K562 (cell line): ENCODE results near the gene ATP23. TPM values are rescaled to one million over a fixed set of nuclear protein-coding genes. Genes with fewer than 3 reads are reported as not detected.

ENCODE experiments used
- ATAC-seq: fragments of 200-7000 bp; cut with Tn5 transposase; 3 replicates; pipeline ENCODE4 v1.9.1; 2020; ENCODE audit warnings: moderate library complexity
- Bru-seq: library from RNA; stranded (reverse); fragments of 400-500 nt; gene quantifications from one replicate; lab custom pipeline; 2021; lab: Mats Ljungman, UMichigan
- BruChase-seq, 2 experiments: library from RNA; stranded (reverse); fragments of 400-500 nt; gene quantifications; one replicate each; lab custom pipeline; 2021; lab: Mats Ljungman, UMichigan
- BruUV-seq: library from RNA; stranded (reverse); fragments of 400-500 nt; replicated peaks from 2 replicates; lab custom pipeline; 2021; lab: Mats Ljungman, UMichigan
- CTCF ChIA-PET: fragments of 300-600 bp; formaldehyde crosslinking; extraction: SDS; loops from one replicate; lab custom pipeline; 2021; ENCODE audit warnings: low intra/inter-chr PET ratio; lab: Yijun Ruan, JAX
- POLR2A ChIA-PET: fragments of 300-600, 350-650 bp; sonication (Branson Sonifier 250); formaldehyde crosslinking; extraction: SDS; loops from one replicate; lab custom pipeline; 2021; ENCODE audit warnings: antibody characterized with exemption, inconsistent platforms; lab: Yijun Ruan, JAX
- DNase-seq, 4 experiments: peaks; one replicate each; pipeline versions ENCODE4 v3.0.0 to v3.0.0-alpha.2; 2011 to 2018; ENCODE audit warnings: low spot score in 3 of 4, mixed read lengths in 3 of 4; ENCODE audit errors: extremely low read depth in 1 of 4
- FAIRE-seq: peaks from 2 replicates; lab custom pipeline; 2011; peaks lifted over from hg19 to GRCh38; lab: Jason Lieb, UNC
- H2AFZ ChIP-seq: 2 replicates; pipeline ENCODE4 v1.6.0; 2011; ENCODE audit warnings: low read depth, low read length, control low read depth, inconsistent platforms
- H3K27ac ChIP-seq: fragments of 200-600 bp; 3 replicates; pipeline ENCODE4 v1.8.0; 2011; ENCODE audit warnings: low read depth, mild to moderate bottlenecking, control low read depth, inconsistent platforms, low read length, moderate library complexity, mixed read lengths; ENCODE audit errors: extremely low read depth
- H3K27me3 ChIP-seq, 2 experiments: fragments of 300-600 bp in 1 of 2; 2 replicates in 1 of 2; 3 replicates in 1 of 2; pipeline versions ENCODE4 v1.6.0 to v1.8.0; 2011; ENCODE audit warnings: inconsistent platforms in 2 of 2, low read length in 2 of 2, mild to moderate bottlenecking in 1 of 2, mixed read lengths in 1 of 2, moderate library complexity in 1 of 2; ENCODE audit not compliant: control insufficient read depth in 2 of 2, insufficient read depth in 2 of 2
- H3K36me3 ChIP-seq: fragments of 300-600 bp; 3 replicates; pipeline ENCODE4 v1.8.0; 2011; ENCODE audit warnings: mild to moderate bottlenecking, low read length, inconsistent platforms; ENCODE audit not compliant: control insufficient read depth, insufficient read depth
- H3K4me1 ChIP-seq, 2 experiments: fragments of 200-600 bp in 1 of 2; replicated peaks in 1 of 2; 2 replicates in 1 of 2; 3 replicates in 1 of 2; pipeline versions ENCODE4 v1.5.1 to v1.8.0; 2011; ENCODE audit warnings: inconsistent platforms in 2 of 2, low read length in 2 of 2, mild to moderate bottlenecking in 1 of 2, mixed read lengths in 1 of 2, moderate library complexity in 1 of 2; ENCODE audit not compliant: control insufficient read depth in 2 of 2, insufficient read depth in 2 of 2
- H3K4me2 ChIP-seq: 2 replicates; pipeline ENCODE4 v1.6.1; 2011; ENCODE audit warnings: low read length, control low read depth, inconsistent platforms, mixed read lengths; ENCODE audit not compliant: insufficient read depth
- H3K4me3 ChIP-seq: fragments of 200-600 bp; sonication (generic), shearing (Covaris generic); 2 replicates; pipeline ENCODE4 v1.5.1; 2016; ENCODE audit warnings: control low read depth, inconsistent platforms
- H3K79me2 ChIP-seq: fragments of 200-600 bp; 3 replicates; pipeline ENCODE4 v1.8.0; 2011; ENCODE audit warnings: low read length, inconsistent platforms; ENCODE audit not compliant: control insufficient read depth, insufficient read depth
- H3K9ac ChIP-seq, 2 experiments: 2 replicates each; pipeline versions ENCODE4 v1.6.0 to v1.6.1; 2011; ENCODE audit warnings: low read depth in 2 of 2, low read length in 2 of 2, control low read depth in 1 of 2, inconsistent platforms in 1 of 2, mild to moderate bottlenecking in 1 of 2, mixed read lengths in 1 of 2; ENCODE audit not compliant: insufficient read depth in 1 of 2
- H3K9me1 ChIP-seq: one replicate; pipeline ENCODE4 v1.6.0; 2011; ENCODE audit warnings: inconsistent platforms, mild to moderate bottlenecking, low read length, moderate library complexity; ENCODE audit not compliant: control insufficient read depth, insufficient read depth
- H3K9me3 ChIP-seq: replicated peaks from 2 replicates; pipeline ENCODE4 v1.5.1; 2011; ENCODE audit warnings: low read depth, low read length, inconsistent platforms; ENCODE audit not compliant: control insufficient read depth, insufficient read depth
- H4K20me1 ChIP-seq: replicated peaks from 2 replicates; pipeline ENCODE4 v1.6.1; 2011; ENCODE audit warnings: low read length, inconsistent platforms, mixed read lengths; ENCODE audit not compliant: control insufficient read depth, insufficient read depth
- ATF7 ChIP-seq: fragments of 450-650 bp; IDR thresholded peaks from 2 replicates; pipeline ENCODE4 v1.7.1; 2014; ENCODE audit warnings: mild to moderate bottlenecking, moderate library complexity
- ELF1 ChIP-seq: fragments of 200-800 bp; sonication (Bioruptor generic); IDR thresholded peaks from 2 replicates; pipeline ENCODE4 v1.6.1; 2016; ENCODE audit warnings: missing genetic modification characterization, missing compliant biosample characterization
- GABPA ChIP-seq: fragments of 200-800 bp; sonication (Bioruptor generic); conservative IDR thresholded peaks from 2 replicates; pipeline ENCODE4 v1.6.1; 2016; ENCODE audit warnings: low read depth, missing genetic modification characterization, missing compliant biosample characterization
- HDAC1 ChIP-seq, 2 experiments: fragments of 450-650 bp; IDR thresholded peaks; 2 replicates each; pipeline ENCODE4 v1.6.1; 2016 to 2017; ENCODE audit warnings: inconsistent platforms in 1 of 2, mild to moderate bottlenecking in 1 of 2, moderate library complexity in 1 of 2
- JUN ChIP-seq, 2 experiments: sonication (generic) in 1 of 2; formaldehyde crosslinking in 1 of 2; IDR thresholded peaks; 2 replicates each; pipeline versions ENCODE4 v1.6.1 to v1.8.0; 2012 to 2022; ENCODE audit warnings: borderline replicate concordance in 2 of 2, mild to moderate bottlenecking in 2 of 2, improper control_type of control experiment in 1 of 2, low read depth in 1 of 2, low read length in 1 of 2, missing genetic modification reagents in 1 of 2
- PHF8 ChIP-seq: fragments of 200-600 bp; sonication (generic); IDR thresholded peaks from 2 replicates; pipeline ENCODE4 v1.6.1; 2012; ENCODE audit warnings: mixed run types, mild to moderate bottlenecking, inconsistent platforms, low read length, moderate library complexity, borderline replicate concordance
- POLR3G ChIP-seq: IDR thresholded peaks from 2 replicates; pipeline ENCODE4 v1.6.1; 2011; ENCODE audit not compliant: insufficient read length, insufficient replicate concordance; ENCODE audit errors: extremely low read depth
- PURB ChIP-seq: sonication (generic); formaldehyde crosslinking; IDR thresholded peaks from 2 replicates; pipeline ENCODE4 v1.9.0; 2021; ENCODE audit warnings: low read depth, mild to moderate bottlenecking, missing genetic modification reagents
- RBBP5 ChIP-seq: fragments of 200-600 bp; sonication (generic); IDR thresholded peaks from 2 replicates; pipeline ENCODE4 v1.6.1; 2012; ENCODE audit warnings: borderline replicate concordance, mild to moderate bottlenecking, low read length, control low read depth, inconsistent platforms; ENCODE audit not compliant: insufficient read depth, poor library complexity, severe bottlenecking
- RBM25 ChIP-seq: fragments of 200-400 bp; formaldehyde crosslinking; IDR thresholded peaks from 2 replicates; pipeline ENCODE4 v1.6.1; 2018; ENCODE audit warnings: low read length, low read depth, moderate library complexity; ENCODE audit not compliant: severe bottlenecking
- SETDB1 ChIP-seq: IDR thresholded peaks from one replicate; pipeline ENCODE4 v1.6.1; 2012; ENCODE audit warnings: low read length, control low read depth, inconsistent platforms
- SMAD3 ChIP-seq: fragments of 450-650 bp; formaldehyde crosslinking; conservative IDR thresholded peaks from 2 replicates; pipeline ENCODE4 v1.4.0; 2020; ENCODE audit warnings: mild to moderate bottlenecking
- SP1 ChIP-seq: sonication (generic); formaldehyde crosslinking; IDR thresholded peaks from 2 replicates; pipeline ENCODE4 v1.8.1; 2022; ENCODE audit warnings: mild to moderate bottlenecking, missing genetic modification reagents
- TBP ChIP-seq: optimal IDR thresholded peaks from 2 replicates; pipeline ENCODE3; 2011; ENCODE audit warnings: low read depth, low read length, improper control_type of control experiment
- ZBTB8A ChIP-seq: fragments of 450-650 bp; IDR thresholded peaks from 2 replicates; pipeline ENCODE4 v1.6.1; 2018; ENCODE audit warnings: mild to moderate bottlenecking, moderate library complexity; ENCODE audit not compliant: partially characterized antibody
- ZFP1 ChIP-seq: fragments of 450-650 bp; formaldehyde crosslinking; IDR thresholded peaks from 2 replicates; pipeline ENCODE4 v1.4.0; 2020; ENCODE audit warnings: mild to moderate bottlenecking, mixed read lengths
- WGBS: fragments of 100-300 bp; shearing (Covaris generic); methylation state at CpG from one replicate; pipeline ENCODE4 v1.1.6; 2016; ENCODE audit warnings: low coverage, mixed read lengths; ENCODE audit not compliant: insufficient coverage; ENCODE audit errors: missing lambda C conversion rate; 5-methylcytosine and 5-hydroxymethylcytosine counted together
- in situ Hi-C: fragments of 300-500 bp; cut with MboI; formaldehyde crosslinking; loops from 4 replicates; pipeline ENCODE4 v1.15.0; 2018; ENCODE audit warnings: inconsistent platforms, mixed read lengths
- intact Hi-C: fragments of 100-400 bp; cut with micrococcal nuclease; formaldehyde crosslinking; loops from 2 replicates; pipeline ENCODE4 v1.14.2; 2022
- long read RNA-seq, 3 experiments: library from polyadenylated mRNA in 2 of 3; library from RNA in 1 of 3; unstranded in 2 of 3; stranded (forward) in 1 of 3; transcript quantifications; one replicate each; pipeline ENCODE4 v2.0.0, GENCODE V29; 2019 to 2022
- polyA minus RNA-seq, 3 experiments: library from RNA; depleted of rRNA, polyadenylated mRNA; stranded (reverse); fragments of >200 nt; gene quantifications; 2 replicates each; pipeline ENCODE4 v1.2.3, GENCODE V29; 2011
- polyA plus RNA-seq, 8 experiments: library from polyadenylated mRNA; depleted of rRNA in 4 of 8; stranded (reverse) in 5 of 8; unstranded in 3 of 8; fragments of >200 nt; fragmentation: Nextera tagmentation in 2 of 8; fragmentation: Illumina TruSeq in 1 of 8; extraction: Ambion mirVana in 2 of 8; extraction: Trizol in 1 of 8; gene quantifications; 2 replicates each; pipeline versions ENCODE4 v1.2.1 to v1.2.3, GENCODE V29; 2011 to 2014; ENCODE audit warnings: inconsistent platforms in 1 of 8, missing spikeins in 1 of 8
- total RNA-seq, 7 experiments: library from RNA; depleted of rRNA in 6 of 7; stranded (reverse); fragments of >200 nt in 6 of 7; fragmentation: Illumina TruSeq in 2 of 7; extraction: Trizol in 2 of 7; gene quantifications; 2 replicates each; pipeline versions ENCODE4 v1.2.1 to v1.2.3, GENCODE V29; 2011 to 2021; ENCODE audit warnings: low replicate concordance in 1 of 7

Gene ATP23
- total RNA-seq (2011; cell fraction: chromatin; rRNA removed; ENCODE audit: low replicate concordance), result 4.7 and 8.2 TPM in 2 replicates
- 3.4 and 5.2 TPM in 2 replicates for total RNA-seq (2011; cell fraction: nucleolus; rRNA removed)
- 5.9 and 8.9 TPM in 2 replicates for total RNA-seq (2011; cell fraction: nucleoplasm; rRNA removed)
- 21.3 and 32.6 TPM in 2 replicates for total RNA-seq (2014; rRNA removed)
- 28.5 and 32.8 TPM in 2 replicates for total RNA-seq (2014; rRNA removed; fragmentation: Illumina TruSeq; extraction: Trizol)
- 33.6 and 33.9 TPM in 2 replicates for total RNA-seq (2015; rRNA removed; fragmentation: Illumina TruSeq; extraction: Trizol)
- total RNA-seq (2021), result 20.8 and 21.4 TPM in 2 replicates
- 38.5 and 53.7 TPM in 2 replicates for polyA plus RNA-seq (2011; rRNA removed)
- polyA plus RNA-seq (2011; cell fraction: cytosol; rRNA removed), result 25.6 and 40.5 TPM in 2 replicates
- 21.0 and 23.6 TPM in 2 replicates for polyA plus RNA-seq (2011; cell fraction: nucleus; rRNA removed)
- polyA plus RNA-seq (2012), result 19.0 and 20.4 TPM in 2 replicates
- 35.2 and 37.0 TPM in 2 replicates for polyA plus RNA-seq (2014; fragmentation: Illumina TruSeq; extraction: Trizol)
- polyA plus RNA-seq (2014; fragmentation: Nextera tagmentation; extraction: Ambion mirVana), result 10 to 100 TPM in 1 of 2 experiments, 1 to 10 TPM in 1; 8.3 to 12.4 TPM
- 31.9 and 32.8 TPM in 2 replicates for polyA plus RNA-seq (2014; rRNA removed)
- 12.0 and 19.2 TPM in 2 replicates for polyA minus RNA-seq (2011; rRNA and poly(A)+ RNA removed)
- polyA minus RNA-seq (2011; cell fraction: cytosol; rRNA and poly(A)+ RNA removed), result 3.4 and 18.2 TPM in 2 replicates
- 6.5 and 7.6 TPM in 2 replicates for polyA minus RNA-seq (2011; cell fraction: nucleus; rRNA and poly(A)+ RNA removed)
- Bru-seq, nascent RNA, result percentile 91 among the genes with signal in this experiment
- BruChase-seq, experiment 1, labeled RNA remaining after a 2-hour chase, result percentile 81 among the genes with signal in this experiment
- BruChase-seq, experiment 2, labeled RNA remaining after a 6-hour chase, result percentile 81 among the genes with signal in this experiment
- long read RNA-seq, experiment 1, transcript ATP23-201 (6 exons, 1,245 nt), result major isoform, 62 of 69 reads
- long read RNA-seq, experiment 1, partial matches to known transcripts, result 1 of 69 reads
- long read RNA-seq, experiment 1, other reads (novel, unspliced or antisense), result 6 of 69 reads
- long read RNA-seq, experiment 2, transcript ATP23-201 (6 exons, 1,245 nt), result major isoform, 19 of 27 reads
- long read RNA-seq, experiment 2, partial matches to known transcripts, result 0 of 27 reads
- long read RNA-seq, experiment 2, other reads (novel, unspliced or antisense), result 8 of 27 reads
- long read RNA-seq, experiment 3, transcript ATP23-201 (6 exons, 1,245 nt), result major isoform, 29 of 34 reads
- long read RNA-seq, experiment 3, partial matches to known transcripts, result 0 of 34 reads
- long read RNA-seq, experiment 3, other reads (novel, unspliced or antisense), result 5 of 34 reads

- H3K79me2 ChIP-seq, result peaks cover 38% of the 10 kb centered on the region
- H3K9ac ChIP-seq, result peak within 1 kb of the TSS; percentile 95 to 96
- no peaks in the 10 kb centered on the region for H3K9me3 ChIP-seq
- H3K4me2 ChIP-seq, result peak within 1 kb of the TSS; percentile 98
- peak within 1 kb of the TSS; percentile 96 for H2AFZ ChIP-seq
- peaks cover 0 to 2% of the 10 kb centered on the region in 2 experiments; a peak in 4 of 5 replicates for H3K4me1 ChIP-seq
- WGBS, result 2% methylated on average over 32 of the region's 55 CpGs
- ChIA-PET CTCF (no interaction called here), POLR2A (interaction anchor here (0.5 to 3.3 kb wide), 10 partner anchors 9 to 506 kb away, joined by 3 to 17 read pairs (median 4); no protein-coding TSS in a partner anchor)
- FAIRE-seq, result peak; percentile 82
- ATAC-seq, result peak; percentile 92
- H3K36me3 ChIP-seq, result peaks cover 18% of the 10 kb centered on the region; the same call in 1 of the 3 replicates
- H3K27ac ChIP-seq, result peak within 1 kb of the TSS; percentile 94
- peak within 1 kb of the TSS; percentile 88 for H3K4me3 ChIP-seq
- no TSS peak for BruUV-seq
- no peaks in the 10 kb centered on the region for H3K27me3 ChIP-seq
- H3K9me1 ChIP-seq, result no peaks in the 10 kb centered on the region
- H4K20me1 ChIP-seq, result no peaks in the 10 kb centered on the region
- DNase-seq, result peak; percentile 96 to 97 (median 96)
- in situ Hi-C loops, result no loop called here
- intact Hi-C loops, result no loop called here
- no peak for TF ChIP-seq SMAD3
- TF ChIP-seq RBM25, result no peak
- peak; percentile 69; the same call in 1 of the 2 replicates for TF ChIP-seq ELF1
- TF ChIP-seq RBBP5, result peak; percentile 71
- peak; percentile 86 for TF ChIP-seq SP1 (CRISPR knock-in tag)
- TF ChIP-seq ZBTB8A, result no peak
- peak; percentile 54 for TF ChIP-seq ATF7
- peak in 1 of 2 experiments; percentile 41; a peak in 2 of 4 replicates for TF ChIP-seq HDAC1 (IDR thresholded peaks at IDR 0.05)
- peak; percentile 95; the same call in 1 of the 2 replicates for TF ChIP-seq PHF8
- no peak for TF ChIP-seq POLR3G
- TF ChIP-seq JUN (IDR thresholded peaks at IDR 0.05; ENCODE audit: borderline replicate concordance, low read depth, low read length), result no peak
- no peak for TF ChIP-seq JUN (CRISPR knock-in tag; IDR thresholded peaks at IDR 0.05; ENCODE audit: borderline replicate concordance)
- TF ChIP-seq ZFP1 (CRISPR knock-in tag), result no peak
- TF ChIP-seq SETDB1, result peak; percentile 66
- no peak for TF ChIP-seq PURB (CRISPR knock-in tag)
- TF ChIP-seq GABPA (tag), result no peak; the same call in none of the 2 replicates
- TF ChIP-seq TBP, result peak; percentile 90
These were observed at the start of gene ATP23 for GRCh38 chr12:57941165-57941894. ATP23 (plus strand) TSS chr12:57941567; CDS start chr12:57941702, 135 bp downstream.
